Transverse colon (tissue), 4 donors: ENCODE measurements around the gene SPTBN4. TPM values are rescaled to one million over a fixed set of nuclear protein-coding genes. Genes with fewer than 3 reads are reported as not detected.

Experiments
- DNase-seq: peaks from one replicate; pipeline ENCODE4 v3.0.0-alpha.2; 2019
- H3K27ac ChIP-seq, 4 donors: fragments of 200-600 bp; sonication (generic); 2 replicates each; pipeline ENCODE4 v1.5.1; 2016 to 2018; ENCODE audit warnings: inconsistent platforms in 4 of 4
- H3K27me3 ChIP-seq: fragments of 200-600 bp; sonication (generic); 2 replicates; pipeline ENCODE4 v1.5.1; 2017; ENCODE audit warnings: inconsistent platforms
- H3K36me3 ChIP-seq, 4 donors: fragments of 200-600 bp; sonication (generic); 2 replicates each; pipeline ENCODE4 v1.5.1; 2017 to 2019; ENCODE audit warnings: inconsistent platforms in 4 of 4
- H3K4me1 ChIP-seq, 4 donors: fragments of 200-600 bp; sonication (generic); 2 replicates each; pipeline ENCODE4 v1.5.1; 2017 to 2020; ENCODE audit warnings: inconsistent platforms in 4 of 4
- H3K4me3 ChIP-seq, 4 donors: fragments of 200-600 bp; sonication (generic); 1 replicate in 1 of 4; 2 replicates in 3 of 4; pipeline versions ENCODE4 v1.5.1 to v1.6.1; 2017 to 2019; ENCODE audit warnings: inconsistent platforms in 4 of 4
- H3K9me3 ChIP-seq, 2 donors: fragments of 200-600 bp; sonication (generic); 2 replicates each; pipeline ENCODE4 v1.5.1; 2017 to 2019; ENCODE audit warnings: inconsistent platforms in 2 of 2
- CTCF ChIP-seq, 5 experiments: fragments of 200-600 bp in 3 of 5; fragments of 450-650 bp in 2 of 5; sonication (generic) in 3 of 5; IDR thresholded peaks; 1 replicate in 2 of 5; 2 replicates in 3 of 5; pipeline ENCODE4 v1.5.1; 2016 to 2017; ENCODE audit warnings: antibody characterized with exemption in 5 of 5, inconsistent platforms in 3 of 5, mild to moderate bottlenecking in 2 of 5, moderate library complexity in 1 of 5
- EP300 ChIP-seq: sonication (generic); formaldehyde crosslinking; IDR thresholded peaks from one replicate; pipeline ENCODE4 v1.6.1; 2017; ENCODE audit warnings: antibody characterized with exemption, low read depth
- POLR2A ChIP-seq: fragments of 450-650 bp; IDR thresholded peaks from one replicate; pipeline ENCODE4 v1.6.1; 2016; ENCODE audit warnings: antibody characterized with exemption, mild to moderate bottlenecking, moderate library complexity
- POLR2AphosphoS5 ChIP-seq, 3 donors: sonication (generic); formaldehyde crosslinking; IDR thresholded peaks; one replicate each; pipeline ENCODE4 v1.6.1; 2016; ENCODE audit warnings: antibody characterized with exemption in 3 of 3
- WGBS, 2 donors: methylation state at CpG; one replicate each; pipeline ENCODE4 v1.1.5; 2018; ENCODE audit warnings: low coverage in 1 of 2; 5-methylcytosine and 5-hydroxymethylcytosine counted together
- in situ Hi-C, 4 donors: fragments of 200-750 bp; cut with MboI; loops; one replicate each; pipeline versions ENCODE4 v1.15.0 to v1.15.1; 2017; ENCODE audit warnings: low sequenced_read_pairs in 3 of 4, low pct_ligation_motif_present in 1 of 4, low pct_unique_long_range_greater_than_20kb in 1 of 4
- intact Hi-C: fragments of 100-400 bp; cut with DNase I; formaldehyde crosslinking; loops from one replicate; pipeline ENCODE4 v1.15.1; 2023; ENCODE audit warnings: low total_unique reads
- total RNA-seq, 4 donors: library from RNA; depleted of rRNA; stranded (reverse); fragments of >200 nt; gene quantifications; one replicate each; pipeline ENCODE4 v1.1.0, GENCODE V29; 2016

SPTBN4 gene
- total RNA-seq, 4 donors from 2014 or later, result under 0.01 to 1.5 (median 0.99) TPM

GRCh38 chr19:40508739-40509260 lies 42.0 kb downstream of the SPTBN4 start:
- in situ Hi-C loops, result no loop called here
- Histone ChIP-seq H3K36me3 (no peaks in the 10 kb centered on the region), H3K9me3 (no peaks in the 10 kb centered on the region), H3K27ac (no peak overlapping the region), H3K4me3 (no peak overlapping the region), H3K4me1 (peaks cover 0 to 9% (median 7%) of the 10 kb centered on the region in 4 donors), H3K27me3 (peaks cover 44% of the 10 kb centered on the region)
- no peak for DNase-seq
- WGBS, 2 donors, result 80% methylated on average over 8 of the region's 8 CpGs; no CpG with 5 or more reads in 1 of the 2 donors
- intact Hi-C loops, result no loop called here
- TF ChIP-seq POLR2A, result no peak

- H3K27ac ChIP-seq, result no peak overlapping the region
- TF ChIP-seq CTCF (IDR thresholded peaks at IDR 0.05), result no peak
- no peak for TF ChIP-seq POLR2AphosphoS5 (IDR thresholded peaks at IDR 0.05)
- no peak for TF ChIP-seq EP300
- TF ChIP-seq POLR2A, result no peak
- peaks cover 62% of the 10 kb centered on the region for H3K27me3 ChIP-seq
- DNase-seq, result no peak
- in situ Hi-C loops (no loop called here), intact Hi-C loops (no loop called here)
- no peaks in the 10 kb centered on the region for H3K9me3 ChIP-seq
- H3K36me3 ChIP-seq, result no peaks in the 10 kb centered on the region
- no peak overlapping the region for H3K4me3 ChIP-seq
- WGBS, 2 donors, result 86% methylated on average over 7 of the region's 7 CpGs; no CpG with 5 or more reads in 1 of the 2 donors
- H3K4me1 ChIP-seq, result peaks cover 0 to 9% (median 7%) of the 10 kb centered on the region in 4 donors
These were observed 43.8 kb downstream of the SPTBN4 start for GRCh38 chr19:40510526-40511115.

DNA sequence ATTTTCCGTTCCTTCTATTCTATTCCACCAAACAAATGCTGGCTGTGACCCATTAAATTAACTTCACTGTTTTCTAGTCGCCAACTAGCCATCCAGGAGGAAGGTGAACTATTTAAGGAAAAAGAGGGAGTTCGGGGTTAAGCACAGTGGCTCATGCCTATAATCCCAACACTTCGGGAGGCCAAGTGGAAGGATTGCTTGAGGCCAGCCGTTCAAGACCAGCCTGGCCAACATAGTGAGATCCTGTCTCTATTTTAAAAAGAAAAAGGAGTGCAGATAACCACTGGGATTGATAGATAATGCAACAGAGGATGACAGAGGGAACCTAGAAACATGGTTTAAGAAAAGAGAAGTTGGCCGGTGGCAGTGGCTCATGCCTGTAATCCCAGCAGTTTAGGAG lies 44.7 kb downstream of the SPTBN4 start:
- in situ Hi-C loops, result no loop called here
- no peaks in the 10 kb centered on the region for H3K9me3 ChIP-seq
- no peak for DNase-seq
- H3K4me1 ChIP-seq, result peaks cover 0 to 9% (median 7%) of the 10 kb centered on the region in 4 donors
- no peak overlapping the region for H3K27ac ChIP-seq
- no peaks in the 10 kb centered on the region for H3K36me3 ChIP-seq
- H3K4me3 ChIP-seq, result no peak overlapping the region
- H3K27me3 ChIP-seq, result peaks cover 62% of the 10 kb centered on the region
- 74 to 82% methylated on average over 5 to 6 of the region's 6 CpGs for WGBS, 2 donors
- TF ChIP-seq POLR2A (no peak), POLR2AphosphoS5 (IDR thresholded peaks at IDR 0.05) (no peak), CTCF (IDR thresholded peaks at IDR 0.05) (no peak), EP300 (no peak)
- intact Hi-C loops, result no loop called here

DNA sequence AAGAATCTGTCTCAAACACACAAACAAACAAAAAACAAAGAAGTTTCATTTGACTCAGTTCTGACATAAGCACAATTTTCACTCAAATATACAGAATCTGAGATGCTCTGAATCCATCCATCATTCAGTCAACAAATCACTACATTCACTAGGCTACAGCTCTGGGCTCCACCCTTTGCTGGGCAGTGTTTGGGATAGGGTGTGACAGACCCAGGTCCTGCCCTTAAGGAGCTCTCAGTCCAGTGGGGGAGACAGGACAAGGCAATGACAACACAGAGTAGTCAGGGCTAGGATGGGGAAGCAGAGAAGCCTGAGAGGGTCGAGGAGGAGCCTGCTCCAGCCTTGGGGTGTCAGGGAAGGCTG lies 45.3 kb downstream of the SPTBN4 start:
- intact Hi-C loops, result no loop called here
- TF ChIP-seq CTCF (IDR thresholded peaks at IDR 0.05) (no peak), POLR2A (no peak), POLR2AphosphoS5 (IDR thresholded peaks at IDR 0.05) (no peak)
- H3K27ac ChIP-seq, result no peak overlapping the region
- H3K9me3 ChIP-seq, result no peaks in the 10 kb centered on the region
- peaks cover 62% of the 10 kb centered on the region for H3K27me3 ChIP-seq
- DNase-seq, result no peak
- no peaks in the 10 kb centered on the region for H3K36me3 ChIP-seq
- WGBS, 2 donors, result 13% methylated on average over 1 of the region's 1 CpG; no CpG with 5 or more reads in 1 of the 2 donors
- peaks cover 0 to 9% (median 7%) of the 10 kb centered on the region in 4 donors for H3K4me1 ChIP-seq
- no peak overlapping the region for H3K4me3 ChIP-seq
- in situ Hi-C loops, result no loop called here
